HG02973 (cell line): ENCODE results near the gene IKBKE.

Experiments used
- ATAC-seq: cut with Tn5 transposase; IDR thresholded peaks from one replicate; pipeline ENCODE4 v1.9.1; 2021; ENCODE audit warnings: moderate library complexity; ENCODE audit not compliant: unreplicated experiment

IKBKE gene

DNA sequence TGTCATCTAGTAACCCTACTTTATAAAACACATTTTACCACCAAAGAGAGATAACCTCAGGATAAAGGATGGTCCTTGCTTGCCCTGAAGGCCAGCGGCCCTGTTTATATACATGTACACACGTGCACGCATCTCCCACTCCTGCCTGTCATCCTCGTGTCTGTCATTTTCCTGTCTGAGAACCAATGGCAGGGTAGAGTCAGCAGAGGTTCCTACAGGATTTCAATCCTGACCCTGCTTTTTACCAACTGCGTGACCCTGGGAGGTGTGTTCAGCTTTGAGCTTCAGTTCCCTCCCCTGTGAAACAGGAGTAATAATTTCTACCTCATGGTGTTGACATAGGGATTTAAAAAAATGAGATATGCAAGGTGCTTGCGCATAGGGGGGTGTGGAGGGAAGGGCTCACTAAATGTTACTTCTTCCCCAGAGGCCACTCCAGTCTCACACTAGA is 24.8 kb downstream of the IKBKE start:
- ATAC-seq = no peak

GRCh38 chr1:206495493-206496046 is 25.3 kb downstream of the IKBKE start:
- peak; percentile 30 for ATAC-seq

DNA sequence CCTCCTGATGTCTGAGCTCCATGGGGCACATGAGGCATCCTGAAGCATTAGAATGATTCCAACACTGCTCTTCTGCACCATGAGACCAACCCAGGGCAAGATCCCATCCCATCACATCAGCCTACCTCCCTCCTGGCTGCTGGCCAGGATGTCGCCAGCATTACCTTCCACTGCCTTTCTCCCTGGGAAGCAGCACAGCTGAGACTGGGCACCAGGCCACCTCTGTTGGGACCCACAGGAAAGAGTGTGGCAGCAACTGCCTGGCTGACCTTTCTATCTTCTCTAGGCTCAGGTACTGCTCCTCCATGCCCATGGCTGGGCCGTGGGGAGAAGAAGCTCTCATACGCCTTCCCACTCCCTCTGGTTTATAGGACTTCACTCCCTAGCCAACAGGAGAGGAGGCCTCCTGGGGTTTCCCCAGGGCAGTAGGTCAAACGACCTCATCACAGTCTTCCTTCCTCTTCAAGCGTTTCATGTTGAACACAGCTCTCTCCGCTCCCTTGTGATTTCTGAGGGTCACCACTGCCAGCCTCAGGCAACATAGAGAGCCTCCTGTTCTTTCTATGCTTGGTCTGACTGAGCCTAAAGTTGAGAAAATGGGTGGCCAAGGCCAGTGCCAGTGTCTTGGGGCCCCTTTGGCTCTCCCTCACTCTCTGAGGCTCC is 26.0 kb downstream of the IKBKE start:
- peak; percentile 49 for ATAC-seq

DNA sequence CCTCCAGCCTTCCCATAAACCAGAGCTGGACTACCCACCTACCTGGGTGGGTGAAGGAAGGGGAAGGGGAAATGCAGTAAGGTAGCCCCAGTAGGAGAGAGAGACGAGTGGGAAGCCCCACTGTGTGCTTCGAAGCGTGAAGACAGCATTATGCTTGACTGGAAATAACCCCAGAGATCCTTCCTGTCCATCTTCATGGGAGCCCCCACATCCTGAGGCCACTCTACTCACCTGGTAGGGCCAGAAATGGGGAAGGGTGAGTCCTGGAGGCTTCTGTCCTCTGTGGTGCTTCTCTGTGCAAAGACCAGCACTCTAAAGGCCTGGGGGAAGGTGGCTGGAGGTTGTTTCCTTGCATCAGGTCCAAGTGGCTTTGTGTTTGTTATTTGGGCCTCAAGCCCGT is 27.1 kb downstream of the IKBKE start:
- no peak for ATAC-seq

DNA sequence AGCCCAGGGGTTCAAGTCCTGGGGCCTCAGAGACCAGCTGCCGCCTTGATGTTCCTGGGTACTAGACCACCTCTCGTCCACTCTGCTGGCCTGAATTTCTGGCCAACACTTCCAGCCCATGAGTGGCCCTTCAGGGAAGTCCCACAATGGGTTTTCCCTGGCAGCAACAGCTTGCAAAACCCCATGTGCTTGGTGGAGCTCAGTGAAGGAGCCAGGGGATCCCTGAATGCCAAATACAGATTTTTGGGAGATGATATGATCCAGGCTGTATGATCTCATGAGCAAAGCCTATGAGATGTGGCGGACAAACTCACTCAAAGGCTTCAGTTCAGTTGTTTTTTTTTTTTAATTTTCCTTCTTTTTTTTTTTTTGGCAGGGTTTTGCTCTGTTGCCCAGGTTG is 27.5 kb downstream of the IKBKE start:
- ATAC-seq = no peak

- no peak for ATAC-seq
Observed at GRCh38 chr1:206498685-206499084, 28.4 kb downstream of the IKBKE start.

DNA sequence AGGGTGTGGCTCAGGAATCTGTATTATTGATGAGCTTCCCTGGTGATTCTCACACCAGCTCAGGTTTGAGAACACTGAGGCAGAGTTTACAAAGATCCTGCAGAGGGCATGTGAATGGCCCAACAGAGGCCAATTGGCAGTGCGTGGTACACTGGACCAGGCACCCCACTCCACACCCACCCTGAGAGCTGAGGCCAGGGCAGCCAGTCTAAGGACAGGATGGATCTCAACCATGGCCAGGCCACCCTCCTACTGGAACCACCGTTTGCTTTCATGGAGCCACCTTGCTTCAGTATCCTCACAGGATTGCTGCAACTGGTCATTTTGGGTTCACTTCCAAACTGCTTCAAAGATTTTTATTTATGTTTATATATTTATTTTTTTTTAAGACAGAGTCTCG is 29.8 kb downstream of the IKBKE start:
- ATAC-seq = no peak

DNA sequence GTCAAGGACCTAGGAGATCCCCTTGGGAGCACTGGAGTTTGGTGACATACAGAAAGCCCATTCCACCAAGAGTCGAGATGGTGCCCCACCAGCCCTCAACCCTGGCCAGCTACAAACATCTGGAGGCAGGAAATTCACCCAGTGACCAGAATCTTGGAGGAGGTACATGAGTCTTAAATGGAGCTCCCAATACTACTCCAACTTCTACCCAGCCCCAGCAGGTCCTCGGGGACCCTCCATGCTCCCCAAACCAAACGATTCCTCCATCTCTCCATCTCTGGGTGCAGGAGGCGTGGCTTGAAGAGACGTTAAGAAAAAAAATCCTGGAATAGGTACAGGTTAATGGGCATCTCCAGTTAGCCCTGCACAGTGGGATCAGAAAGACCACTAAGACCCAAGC is 31.6 kb downstream of the IKBKE start:
- ATAC-seq = no peak

DNA sequence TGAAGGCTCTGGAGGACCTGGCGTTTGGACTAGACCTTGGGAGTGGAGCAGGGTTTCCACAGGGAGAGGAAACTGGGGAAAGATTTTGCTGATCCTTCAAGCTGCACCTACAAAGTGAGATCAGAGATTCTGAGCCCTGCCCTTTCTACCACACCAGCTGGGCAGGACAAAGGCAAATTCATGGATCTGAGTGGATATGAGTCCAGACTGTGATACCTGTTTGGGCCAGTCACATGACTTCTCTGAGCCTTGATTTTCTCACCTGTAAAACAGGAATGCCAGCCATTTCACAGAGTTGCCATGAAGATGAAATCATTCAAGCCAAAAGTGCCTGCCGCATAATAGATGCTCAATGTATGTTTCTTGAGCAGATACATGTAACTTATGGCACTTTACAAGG is 32.1 kb downstream of the IKBKE start:
- ATAC-seq = no peak

DNA sequence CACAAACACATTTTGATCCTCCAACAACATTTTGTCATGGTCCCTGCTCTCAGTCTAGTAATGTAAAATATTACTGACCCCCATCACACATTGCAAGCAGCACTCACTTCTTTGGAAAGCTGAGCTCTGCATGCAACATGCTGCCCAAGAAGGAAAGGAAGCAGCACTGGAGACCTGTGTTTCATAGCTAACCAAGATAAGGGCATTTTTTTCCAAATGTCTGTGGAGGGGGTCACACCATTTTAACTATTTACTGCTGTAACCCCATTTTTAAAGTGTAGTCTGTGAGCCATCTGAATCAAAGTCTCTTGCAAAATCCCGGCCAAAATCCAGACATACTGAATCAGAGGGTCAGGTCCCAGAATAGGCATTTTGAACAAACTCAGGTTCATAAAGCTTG is 32.5 kb downstream of the IKBKE start:
- no peak for ATAC-seq

DNA sequence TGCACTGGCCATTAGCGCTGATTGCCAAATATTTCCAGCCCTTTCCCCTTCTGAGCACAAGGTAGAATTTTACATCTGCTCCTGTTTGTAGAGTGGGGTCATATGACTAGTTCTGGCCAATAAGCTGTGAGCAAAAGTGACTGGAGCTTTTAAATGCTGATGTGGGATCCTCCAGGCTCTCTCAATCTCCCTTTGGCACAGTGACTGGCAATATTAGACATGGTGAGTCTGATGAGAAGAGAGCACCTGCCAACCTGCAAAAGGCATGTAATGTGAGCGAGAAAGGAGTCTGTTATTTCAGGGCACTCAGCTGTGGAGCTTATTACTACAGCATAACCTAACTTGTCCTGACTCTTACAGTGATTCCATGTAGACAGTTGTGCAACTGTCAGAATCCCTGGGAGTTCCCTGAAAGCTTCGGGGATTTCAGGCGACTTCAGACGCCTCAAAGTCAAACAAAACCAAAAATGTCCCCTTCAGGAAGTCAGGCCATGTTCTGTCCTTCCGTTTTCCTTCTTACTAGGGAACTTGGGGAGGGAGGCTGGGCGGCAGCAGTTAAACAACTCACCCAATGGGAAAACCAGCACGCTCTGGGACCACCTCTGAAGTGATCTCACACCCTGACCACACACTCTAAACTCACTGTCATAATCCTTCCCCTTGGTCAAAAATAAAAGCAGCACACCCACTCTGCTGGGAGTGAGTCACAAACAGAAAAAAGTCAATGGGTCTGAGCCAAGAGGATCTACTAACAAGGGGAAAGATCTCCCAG is 33.5 kb downstream of the IKBKE start:
- peak; percentile 61 for ATAC-seq

DNA sequence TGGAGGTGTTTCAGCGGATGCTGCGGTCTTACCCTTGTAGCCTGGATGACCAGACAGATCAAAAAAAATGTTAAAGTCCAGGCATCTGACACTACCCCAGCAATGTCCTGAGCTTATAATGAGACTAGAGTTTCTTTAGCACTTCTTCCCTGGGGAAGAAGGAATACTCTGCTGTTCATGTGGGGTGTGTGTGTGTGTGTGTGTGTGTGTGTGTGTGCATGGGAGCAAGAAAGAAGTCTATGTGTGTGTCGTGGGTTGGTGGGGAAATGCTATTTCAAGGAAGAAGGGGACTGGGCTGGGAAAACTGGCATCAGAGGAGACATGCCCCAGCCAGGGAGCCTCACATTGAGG is 34.1 kb downstream of the IKBKE start:
- ATAC-seq = no peak

DNA sequence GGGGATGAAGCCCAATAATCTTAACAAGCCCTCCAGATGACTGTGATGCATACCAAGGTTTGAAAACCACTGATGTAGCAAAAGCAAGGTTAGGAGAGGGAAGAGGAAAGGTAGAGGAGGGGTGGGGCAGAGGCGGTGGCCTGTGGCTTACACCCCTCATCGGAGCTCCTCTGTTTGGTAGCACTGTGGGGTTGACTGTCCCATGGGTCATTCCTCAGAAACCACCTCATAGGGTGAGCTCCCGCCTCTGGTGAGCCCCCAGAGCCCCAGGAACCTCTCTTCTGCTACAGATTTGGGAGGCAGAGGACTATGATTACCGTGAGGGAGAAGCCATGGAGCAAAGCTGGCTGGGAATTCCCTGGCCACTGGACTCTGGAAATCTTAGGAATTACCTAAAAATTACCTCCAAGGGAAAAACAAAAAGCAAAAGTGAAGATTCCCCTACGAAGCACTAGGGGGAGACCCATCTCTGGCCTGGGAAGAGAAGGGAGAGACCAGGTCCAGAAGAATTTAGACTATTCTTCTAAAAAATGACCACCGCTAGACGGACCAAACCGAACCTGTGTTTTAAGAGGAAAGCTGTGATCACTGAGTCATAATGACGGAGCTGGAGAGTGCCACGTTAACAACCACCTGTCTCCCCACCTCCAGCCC is 35.6 kb downstream of the IKBKE start:
- ATAC-seq = no peak

- peak; percentile 15 for ATAC-seq
Observed at GRCh38 chr1:206506405-206507283, 36.4 kb downstream of the IKBKE start.

- peak; percentile 32 for ATAC-seq
Observed at GRCh38 chr1:206507284-206508129, 37.2 kb downstream of the IKBKE start, which contains the start of gene RASSF5. Gene RASSF5 (plus strand): TSS chr1:206507531. CDS start chr1:206507603, 72 bp downstream.

- ATAC-seq = no peak
Observed at GRCh38 chr1:206508130-206508889, 38.0 kb downstream of the IKBKE start.

DNA sequence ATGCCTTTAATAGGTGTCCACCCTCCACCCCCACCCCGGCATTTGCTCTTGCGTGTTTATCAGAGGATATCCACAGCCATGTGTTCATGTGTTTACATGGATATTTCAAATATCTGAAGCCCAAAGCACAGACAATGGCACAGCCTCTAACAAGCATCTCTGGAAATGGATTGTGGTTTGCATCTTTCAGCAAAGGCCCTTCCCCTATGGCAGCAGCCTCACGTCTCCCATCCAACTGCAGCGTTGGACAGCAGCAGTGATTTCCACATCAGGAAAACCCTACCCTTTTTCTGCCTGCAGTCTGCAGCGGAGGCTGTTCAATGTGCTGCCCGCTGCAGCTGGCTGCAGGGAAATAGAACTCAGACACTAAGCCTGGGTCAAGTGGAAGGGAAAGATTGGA is 38.7 kb downstream of the IKBKE start:
- no peak for ATAC-seq

DNA sequence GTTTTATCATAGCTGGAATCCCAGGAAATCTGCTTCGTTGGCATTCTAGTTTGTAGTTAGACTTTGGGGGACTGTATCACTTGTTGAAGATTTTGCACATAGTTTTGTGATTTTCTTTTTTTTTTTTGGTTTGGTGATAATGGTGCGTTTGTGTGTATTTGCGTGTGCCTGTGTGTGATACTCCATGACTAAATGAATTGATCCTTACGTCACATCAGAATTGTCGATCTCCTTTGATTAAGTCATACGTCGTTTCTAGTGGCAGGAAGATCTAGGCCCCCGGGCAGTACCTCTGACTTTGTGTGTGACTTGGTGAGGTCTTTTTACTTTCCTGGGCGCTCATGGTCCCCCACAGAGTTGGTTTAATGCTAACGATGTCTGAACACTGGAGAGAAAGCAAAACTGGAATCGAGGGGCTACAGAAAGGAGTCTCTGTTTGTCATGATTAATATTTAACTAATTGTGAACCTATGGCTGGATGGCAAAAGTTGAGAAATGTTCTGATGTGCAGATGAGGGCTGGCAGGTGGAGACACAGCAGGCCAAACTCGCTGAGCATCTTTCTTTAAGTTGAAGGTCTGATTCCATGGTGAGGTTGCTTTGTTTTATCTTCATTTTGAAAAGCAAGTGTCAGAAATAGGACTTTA is 39.5 kb downstream of the IKBKE start:
- no peak for ATAC-seq

- ATAC-seq = no peak
Observed at GRCh38 chr1:206510371-206510770, 40.1 kb downstream of the IKBKE start.
